ENCODE data around the gene PRSS58. TPM values are rescaled to one million over a fixed set of nuclear protein-coding genes. Genes with fewer than 3 reads are reported as not detected.

Gene PRSS58
- total and polyA plus RNA-seq, 2 donors (not counting 1 experiment from before 2014, with no cell fraction given) = not detected

DNA sequence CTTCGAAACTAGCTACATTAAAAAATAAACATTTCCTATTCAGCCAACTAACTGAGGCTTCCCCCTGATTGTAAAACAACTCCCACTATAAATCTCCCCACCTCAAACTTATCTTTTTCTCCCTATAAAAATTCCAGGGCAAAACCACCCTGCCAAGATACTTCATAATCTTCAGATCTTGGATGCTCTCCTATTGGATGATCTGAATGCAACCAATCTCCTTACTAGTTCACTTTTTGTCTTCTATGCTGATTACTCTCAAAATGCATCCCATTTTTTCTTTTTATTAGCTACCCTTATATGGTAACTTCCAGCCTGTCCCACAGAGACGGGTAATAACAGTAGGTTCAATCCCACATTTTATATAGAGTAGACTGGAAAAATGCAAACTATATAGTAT lies 15.0 kb upstream of the PRSS58 start:
- Histone ChIP-seq H3K27ac (ENCODE audit: insufficient read depth, low read length) (no peak overlapping the region), H3K4me1 (ENCODE audit: control insufficient read depth, extremely low read depth, insufficient read depth, low read length) (no peaks in the 10 kb centered on the region), H3K4me2 (ENCODE audit: extremely low read depth, insufficient read depth, low read length) (no peak overlapping the region), H3K79me2 (ENCODE audit: control insufficient read depth, insufficient read depth, low read length) (no peaks in the 10 kb centered on the region), H3K4me3 (replicated peaks in 1 of 4; ENCODE audit: control extremely low read depth in 1 of 4, insufficient read depth in 1 of 4, low read depth in 3 of 4, low read length in 4 of 4) (no peak overlapping the region), H3K9me3 (ENCODE audit: control insufficient read depth, insufficient read depth, low read depth, low read length) (no peaks in the 10 kb centered on the region), H2AFZ (ENCODE audit: low read length) (no peak overlapping the region), H3K36me3 (ENCODE audit: control insufficient read depth, insufficient read depth, low read length) (no peaks in the 10 kb centered on the region), H3K27me3 (ENCODE audit: control insufficient read depth, insufficient read depth, low read length) (no peaks in the 10 kb centered on the region), H3K9ac (ENCODE audit: insufficient read depth, low read length) (no peak overlapping the region), H4K20me1 (ENCODE audit: control insufficient read depth, extremely low read depth, insufficient read depth, low read length) (no peaks in the 10 kb centered on the region)
- no peak for TF ChIP-seq EZH2 (IDR thresholded peaks at IDR 0.05; ENCODE audit: low read length, missing control alignments)
- TF ChIP-seq, protein P1, sequence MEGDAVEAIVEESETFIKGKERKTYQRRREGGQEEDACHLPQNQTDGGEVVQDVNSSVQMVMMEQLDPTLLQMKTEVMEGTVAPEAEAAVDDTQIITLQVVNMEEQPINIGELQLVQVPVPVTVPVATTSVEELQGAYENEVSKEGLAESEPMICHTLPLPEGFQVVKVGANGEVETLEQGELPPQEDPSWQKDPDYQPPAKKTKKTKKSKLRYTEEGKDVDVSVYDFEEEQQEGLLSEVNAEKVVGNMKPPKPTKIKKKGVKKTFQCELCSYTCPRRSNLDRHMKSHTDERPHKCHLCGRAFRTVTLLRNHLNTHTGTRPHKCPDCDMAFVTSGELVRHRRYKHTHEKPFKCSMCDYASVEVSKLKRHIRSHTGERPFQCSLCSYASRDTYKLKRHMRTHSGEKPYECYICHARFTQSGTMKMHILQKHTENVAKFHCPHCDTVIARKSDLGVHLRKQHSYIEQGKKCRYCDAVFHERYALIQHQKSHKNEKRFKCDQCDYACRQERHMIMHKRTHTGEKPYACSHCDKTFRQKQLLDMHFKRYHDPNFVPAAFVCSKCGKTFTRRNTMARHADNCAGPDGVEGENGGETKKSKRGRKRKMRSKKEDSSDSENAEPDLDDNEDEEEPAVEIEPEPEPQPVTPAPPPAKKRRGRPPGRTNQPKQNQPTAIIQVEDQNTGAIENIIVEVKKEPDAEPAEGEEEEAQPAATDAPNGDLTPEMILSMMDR (conservative IDR thresholded peaks at IDR 0.05 in 1 of 2, IDR thresholded peaks at IDR 0.05 in 1 of 2; ENCODE audit: low read depth in 1 of 2, low read length in 2 of 2) = no peak
- DNase-seq (ENCODE audit: low read depth in 2 of 2) = no peak

- Histone ChIP-seq H3K27me3 (ENCODE audit: control insufficient read depth, insufficient read depth, low read length) (no peaks in the 10 kb centered on the region), H3K9ac (ENCODE audit: insufficient read depth, low read length) (no peak overlapping the region)
Observed at GRCh38 chr7:142263598-142264380, 5.9 kb upstream of the PRSS58 start.

GRCh38 chr7:142250705-142251104 lies 7.2 kb downstream of the PRSS58 start:
- H3K4me1 ChIP-seq (ENCODE audit: control insufficient read depth, extremely low read depth, insufficient read depth, low read length) = no peaks in the 10 kb centered on the region
- no peak overlapping the region for H2AFZ ChIP-seq (ENCODE audit: low read length)
- H3K9ac ChIP-seq (ENCODE audit: insufficient read depth, low read length) = no peak overlapping the region
- H3K27me3 ChIP-seq (ENCODE audit: control insufficient read depth, insufficient read depth, low read length) = no peaks in the 10 kb centered on the region
- no peak overlapping the region for H3K27ac ChIP-seq (ENCODE audit: insufficient read depth, low read length)
- H3K9me3 ChIP-seq (ENCODE audit: control insufficient read depth, insufficient read depth, low read depth, low read length) = no peaks in the 10 kb centered on the region
- H3K36me3 ChIP-seq (ENCODE audit: control insufficient read depth, insufficient read depth, low read length) = no peaks in the 10 kb centered on the region
- no peak overlapping the region for H3K4me3 ChIP-seq (replicated peaks in 1 of 4; ENCODE audit: control extremely low read depth in 1 of 4, insufficient read depth in 1 of 4, low read depth in 3 of 4, low read length in 4 of 4)
- no peak overlapping the region for H3K4me2 ChIP-seq (ENCODE audit: extremely low read depth, insufficient read depth, low read length)
- H4K20me1 ChIP-seq (ENCODE audit: control insufficient read depth, extremely low read depth, insufficient read depth, low read length) = no peaks in the 10 kb centered on the region
- TF ChIP-seq, protein P1 (conservative IDR thresholded peaks at IDR 0.05 in 1 of 2, IDR thresholded peaks at IDR 0.05 in 1 of 2; ENCODE audit: low read depth in 1 of 2, low read length in 2 of 2) = no peak
- no peak for TF ChIP-seq EZH2 (IDR thresholded peaks at IDR 0.05; ENCODE audit: low read length, missing control alignments)
- H3K79me2 ChIP-seq (ENCODE audit: control insufficient read depth, insufficient read depth, low read length) = no peaks in the 10 kb centered on the region
- DNase-seq (ENCODE audit: low read depth in 2 of 2) = peak in 1 of 2 donors; percentile 10

More at GRCh38 chr7:142263598-142264380, 5.9 kb upstream of the PRSS58 start:
- DNase-seq (ENCODE audit: low read depth in 2 of 2) = peak in 1 of 2 donors; percentile 64
- TF ChIP-seq, protein P1 (conservative IDR thresholded peaks at IDR 0.05 in 1 of 2, IDR thresholded peaks at IDR 0.05 in 1 of 2; ENCODE audit: low read depth in 1 of 2, low read length in 2 of 2) = no peak
- no peak for TF ChIP-seq EZH2 (IDR thresholded peaks at IDR 0.05; ENCODE audit: low read length, missing control alignments)
- Histone ChIP-seq H4K20me1 (ENCODE audit: control insufficient read depth, extremely low read depth, insufficient read depth, low read length) (no peaks in the 10 kb centered on the region), H3K4me2 (ENCODE audit: extremely low read depth, insufficient read depth, low read length) (no peak overlapping the region), H3K79me2 (ENCODE audit: control insufficient read depth, insufficient read depth, low read length) (no peaks in the 10 kb centered on the region), H3K4me3 (replicated peaks in 1 of 4; ENCODE audit: control extremely low read depth in 1 of 4, insufficient read depth in 1 of 4, low read depth in 3 of 4, low read length in 4 of 4) (no peak overlapping the region), H3K36me3 (ENCODE audit: control insufficient read depth, insufficient read depth, low read length) (no peaks in the 10 kb centered on the region), H3K27ac (ENCODE audit: insufficient read depth, low read length) (no peak overlapping the region), H2AFZ (ENCODE audit: low read length) (no peak overlapping the region), H3K4me1 (ENCODE audit: control insufficient read depth, extremely low read depth, insufficient read depth, low read length) (no peaks in the 10 kb centered on the region), H3K9me3 (ENCODE audit: control insufficient read depth, insufficient read depth, low read depth, low read length) (no peaks in the 10 kb centered on the region)
